Liver (tissue), 9 donors: ENCODE results near the gene EP300. TPM values are rescaled to one million over a fixed set of nuclear protein-coding genes. Genes with fewer than 3 reads are reported as not detected.
"Not testable (repeated sequence)": the region's sequence is repeated elsewhere in the genome, so short reads cannot be mapped to it uniquely, and the experiment has no call there.

Experiments
- DNase-seq: peaks from one replicate; pipeline ENCODE4 v3.0.0-alpha.2; 2017; ENCODE audit warnings: low spot score
- H3K27ac ChIP-seq, 2 donors: one replicate each; pipeline ENCODE4 v1.7.0; 2013; ENCODE audit warnings: inconsistent platforms in 2 of 2, low read length in 2 of 2, control low read depth in 1 of 2, low read depth in 1 of 2, mild to moderate bottlenecking in 1 of 2
- H3K27me3 ChIP-seq, 4 donors: one replicate each; pipeline versions ENCODE4 v1.6.1 to v1.7.0; 2013; ENCODE audit warnings: low read length in 3 of 4, inconsistent platforms in 1 of 4, mild to moderate bottlenecking in 1 of 4, moderate library complexity in 1 of 4; ENCODE audit not compliant: control insufficient read depth in 4 of 4, insufficient read depth in 4 of 4
- H3K36me3 ChIP-seq, 4 donors: one replicate each; pipeline versions ENCODE4 v1.6.1 to v1.7.0; 2013; ENCODE audit warnings: low read length in 3 of 4, mild to moderate bottlenecking in 3 of 4, low read depth in 1 of 4, moderate library complexity in 1 of 4; ENCODE audit not compliant: control insufficient read depth in 4 of 4, insufficient read depth in 3 of 4
- H3K4me1 ChIP-seq, 4 donors: one replicate each; pipeline versions ENCODE4 v1.6.1 to v1.7.0; 2013; ENCODE audit warnings: low read length in 3 of 4, mild to moderate bottlenecking in 3 of 4, moderate library complexity in 1 of 4; ENCODE audit not compliant: control insufficient read depth in 4 of 4, insufficient read depth in 4 of 4
- H3K4me3 ChIP-seq, 3 donors: one replicate each; pipeline versions ENCODE4 v1.6.1 to v1.7.0; 2013; ENCODE audit warnings: low read length in 3 of 3, control low read depth in 1 of 3, low read depth in 1 of 3, mild to moderate bottlenecking in 1 of 3
- H3K9ac ChIP-seq, 2 donors: one replicate each; pipeline ENCODE4 v1.7.0; 2013; ENCODE audit warnings: low read length in 2 of 2, mild to moderate bottlenecking in 2 of 2, moderate library complexity in 2 of 2, control low read depth in 1 of 2, low read depth in 1 of 2
- H3K9me3 ChIP-seq, 4 donors: one replicate each; pipeline versions ENCODE4 v1.6.1 to v1.7.0; 2013; ENCODE audit warnings: low read length in 3 of 4; ENCODE audit not compliant: control insufficient read depth in 4 of 4
- EGR1 ChIP-seq, 2 donors: IDR thresholded peaks; 2 replicates each; pipeline ENCODE4 v1.6.1; 2016 to 2018; ENCODE audit warnings: antibody characterized with exemption in 2 of 2, low read depth in 2 of 2
- FOXA1 ChIP-seq: IDR thresholded peaks from 2 replicates; pipeline ENCODE4 v1.6.1; 2016; ENCODE audit warnings: antibody characterized with exemption
- FOXA2 ChIP-seq: IDR thresholded peaks from 2 replicates; pipeline ENCODE4 v1.6.1; 2016; ENCODE audit warnings: antibody characterized with exemption
- HNF4A ChIP-seq, 2 donors: conservative IDR thresholded peaks; 2 replicates each; pipeline ENCODE4 v1.6.1; 2016; ENCODE audit warnings: antibody characterized with exemption in 2 of 2, mild to moderate bottlenecking in 2 of 2
- HNF4G ChIP-seq: IDR thresholded peaks from 2 replicates; pipeline ENCODE4 v1.6.1; 2016; ENCODE audit warnings: antibody characterized with exemption
- JUND ChIP-seq, 2 donors: IDR thresholded peaks; 2 replicates each; pipeline ENCODE4 v1.6.1; 2016; ENCODE audit warnings: antibody characterized with exemption in 2 of 2
- NR2F2 ChIP-seq: IDR thresholded peaks from 2 replicates; pipeline ENCODE4 v1.6.1; 2016; ENCODE audit warnings: antibody characterized with exemption
- RAD21 ChIP-seq, 2 donors: IDR thresholded peaks; 2 replicates each; pipeline ENCODE4 v1.6.1; 2016; ENCODE audit warnings: antibody characterized with exemption in 2 of 2, mild to moderate bottlenecking in 2 of 2
- SP1 ChIP-seq: IDR thresholded peaks from 2 replicates; pipeline ENCODE4 v1.6.1; 2018; ENCODE audit warnings: antibody characterized with exemption, mild to moderate bottlenecking
- YY1 ChIP-seq: IDR thresholded peaks from 2 replicates; pipeline ENCODE4 v1.6.1; 2016; ENCODE audit warnings: antibody characterized with exemption, mild to moderate bottlenecking
- WGBS: extraction: QIAGEN DNeasy Blood & Tissue Kit; methylation state at CpG from one replicate; pipeline ENCODE4 v1.1.7; 2013; 5-methylcytosine and 5-hydroxymethylcytosine counted together
- polyA plus RNA-seq, 2 donors: library from polyadenylated mRNA; stranded (reverse) in 1 of 2; unstranded in 1 of 2; fragments of 200-250 nt in 1 of 2; fragments of >200 nt in 1 of 2; fragmentation: Nextera tagmentation in 1 of 2; extraction: Ambion mirVana in 1 of 2; gene quantifications; one replicate each; pipeline versions ENCODE4 v1.2.1 to v1.2.3, GENCODE V29; 2013 to 2015
- total RNA-seq, 2 donors: library from RNA; depleted of rRNA; stranded (reverse); fragments of >200 nt; gene quantifications; one replicate each; pipeline ENCODE4 v1.2.3, GENCODE V29; 2014
- TF ChIP-seq, protein P1 (sequence below): IDR thresholded peaks from 2 replicates; pipeline ENCODE4 v1.6.1; 2016; ENCODE audit warnings: antibody characterized with exemption, mild to moderate bottlenecking
- TF ChIP-seq, protein P2 (sequence below): IDR thresholded peaks from 2 replicates; pipeline ENCODE4 v1.6.1; 2016; ENCODE audit warnings: antibody characterized with exemption
- TF ChIP-seq, protein P3 (sequence below): IDR thresholded peaks from 2 replicates; pipeline ENCODE4 v1.6.1; 2016; ENCODE audit warnings: antibody characterized with exemption
- TF ChIP-seq, protein P4 (sequence below): fragments of 150-350 bp; IDR thresholded peaks from 2 replicates; pipeline ENCODE4 v1.5.1; 2017; ENCODE audit warnings: improper control_type of control experiment, low read depth, low read length; ENCODE audit not compliant: missing input control
- donor health status: healthy.
- donor health status: healthy.
- donor health status: healthy.
- donor health status: healthy.
- donor health status: healthy.

The EP300 gene
- total and polyA plus RNA-seq, 4 donors: 6.9 to 95.5 (median 31.9) TPM

DNA sequence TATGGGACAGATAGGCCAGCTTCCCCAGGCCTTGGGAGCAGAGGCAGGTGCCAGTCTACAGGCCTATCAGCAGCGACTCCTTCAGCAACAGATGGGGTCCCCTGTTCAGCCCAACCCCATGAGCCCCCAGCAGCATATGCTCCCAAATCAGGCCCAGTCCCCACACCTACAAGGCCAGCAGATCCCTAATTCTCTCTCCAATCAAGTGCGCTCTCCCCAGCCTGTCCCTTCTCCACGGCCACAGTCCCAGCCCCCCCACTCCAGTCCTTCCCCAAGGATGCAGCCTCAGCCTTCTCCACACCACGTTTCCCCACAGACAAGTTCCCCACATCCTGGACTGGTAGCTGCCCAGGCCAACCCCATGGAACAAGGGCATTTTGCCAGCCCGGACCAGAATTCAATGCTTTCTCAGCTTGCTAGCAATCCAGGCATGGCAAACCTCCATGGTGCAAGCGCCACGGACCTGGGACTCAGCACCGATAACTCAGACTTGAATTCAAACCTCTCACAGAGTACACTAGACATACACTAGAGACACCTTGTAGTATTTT is 86.1 kb downstream of the EP300 start (continued):
- TF ChIP-seq, protein P1, sequence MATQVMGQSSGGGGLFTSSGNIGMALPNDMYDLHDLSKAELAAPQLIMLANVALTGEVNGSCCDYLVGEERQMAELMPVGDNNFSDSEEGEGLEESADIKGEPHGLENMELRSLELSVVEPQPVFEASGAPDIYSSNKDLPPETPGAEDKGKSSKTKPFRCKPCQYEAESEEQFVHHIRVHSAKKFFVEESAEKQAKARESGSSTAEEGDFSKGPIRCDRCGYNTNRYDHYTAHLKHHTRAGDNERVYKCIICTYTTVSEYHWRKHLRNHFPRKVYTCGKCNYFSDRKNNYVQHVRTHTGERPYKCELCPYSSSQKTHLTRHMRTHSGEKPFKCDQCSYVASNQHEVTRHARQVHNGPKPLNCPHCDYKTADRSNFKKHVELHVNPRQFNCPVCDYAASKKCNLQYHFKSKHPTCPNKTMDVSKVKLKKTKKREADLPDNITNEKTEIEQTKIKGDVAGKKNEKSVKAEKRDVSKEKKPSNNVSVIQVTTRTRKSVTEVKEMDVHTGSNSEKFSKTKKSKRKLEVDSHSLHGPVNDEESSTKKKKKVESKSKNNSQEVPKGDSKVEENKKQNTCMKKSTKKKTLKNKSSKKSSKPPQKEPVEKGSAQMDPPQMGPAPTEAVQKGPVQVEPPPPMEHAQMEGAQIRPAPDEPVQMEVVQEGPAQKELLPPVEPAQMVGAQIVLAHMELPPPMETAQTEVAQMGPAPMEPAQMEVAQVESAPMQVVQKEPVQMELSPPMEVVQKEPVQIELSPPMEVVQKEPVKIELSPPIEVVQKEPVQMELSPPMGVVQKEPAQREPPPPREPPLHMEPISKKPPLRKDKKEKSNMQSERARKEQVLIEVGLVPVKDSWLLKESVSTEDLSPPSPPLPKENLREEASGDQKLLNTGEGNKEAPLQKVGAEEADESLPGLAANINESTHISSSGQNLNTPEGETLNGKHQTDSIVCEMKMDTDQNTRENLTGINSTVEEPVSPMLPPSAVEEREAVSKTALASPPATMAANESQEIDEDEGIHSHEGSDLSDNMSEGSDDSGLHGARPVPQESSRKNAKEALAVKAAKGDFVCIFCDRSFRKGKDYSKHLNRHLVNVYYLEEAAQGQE: no peak
- no peak for TF ChIP-seq FOXA1

DNA sequence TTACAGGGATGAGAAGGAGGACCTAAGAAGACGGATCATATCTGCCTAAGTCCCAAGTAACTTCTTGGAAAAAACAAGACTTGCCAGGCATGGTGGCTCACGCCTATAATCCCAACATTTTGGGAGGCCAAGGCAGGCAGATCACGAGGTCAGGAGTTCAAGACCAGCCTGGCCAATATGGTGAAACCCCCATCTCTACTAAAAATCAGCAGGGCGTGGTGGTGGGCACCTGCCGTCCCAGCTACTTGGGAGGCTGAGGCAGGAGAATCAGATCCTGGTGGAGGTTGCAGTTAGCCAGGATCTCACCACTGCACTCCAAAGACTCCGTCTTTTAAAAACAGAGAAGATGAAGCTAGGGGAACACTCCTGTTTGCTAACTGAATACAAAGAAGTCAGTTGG is 88.0 kb downstream of the EP300 start:
- DNase-seq, H3K27me3 ChIP-seq: not testable (repeated sequence)

DNA sequence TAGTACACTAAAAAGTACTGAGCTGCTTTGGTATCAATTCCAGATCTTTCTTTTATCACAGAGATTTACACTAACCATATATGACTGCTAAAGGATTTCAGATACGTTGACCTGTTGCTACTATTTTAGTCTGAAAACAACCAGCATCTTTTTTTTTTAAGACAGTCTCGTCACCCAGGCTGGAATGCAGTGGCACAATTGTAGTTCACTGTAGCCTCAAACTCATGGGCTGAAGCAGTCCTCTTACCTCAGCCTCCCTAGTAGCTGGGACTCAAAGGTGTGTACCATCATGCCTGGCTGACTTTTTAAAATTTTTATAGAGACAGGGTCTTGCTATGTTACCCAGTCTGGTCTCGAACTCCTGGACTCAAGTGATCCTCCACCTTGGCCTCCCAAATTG is 88.5 kb downstream of the EP300 start:
- no peaks in the 10 kb centered on the region for H3K27me3 ChIP-seq
- H3K4me1 ChIP-seq: no peaks in the 10 kb centered on the region
- no peak overlapping the region for H3K27ac ChIP-seq
- no peak overlapping the region for H3K4me3 ChIP-seq
- H3K36me3 ChIP-seq: peaks cover 18 to 34% (median 30%) of the 10 kb centered on the region in 4 donors
- TF ChIP-seq, protein P1: no peak
- no peak for TF ChIP-seq FOXA1
- TF ChIP-seq, protein P2, sequence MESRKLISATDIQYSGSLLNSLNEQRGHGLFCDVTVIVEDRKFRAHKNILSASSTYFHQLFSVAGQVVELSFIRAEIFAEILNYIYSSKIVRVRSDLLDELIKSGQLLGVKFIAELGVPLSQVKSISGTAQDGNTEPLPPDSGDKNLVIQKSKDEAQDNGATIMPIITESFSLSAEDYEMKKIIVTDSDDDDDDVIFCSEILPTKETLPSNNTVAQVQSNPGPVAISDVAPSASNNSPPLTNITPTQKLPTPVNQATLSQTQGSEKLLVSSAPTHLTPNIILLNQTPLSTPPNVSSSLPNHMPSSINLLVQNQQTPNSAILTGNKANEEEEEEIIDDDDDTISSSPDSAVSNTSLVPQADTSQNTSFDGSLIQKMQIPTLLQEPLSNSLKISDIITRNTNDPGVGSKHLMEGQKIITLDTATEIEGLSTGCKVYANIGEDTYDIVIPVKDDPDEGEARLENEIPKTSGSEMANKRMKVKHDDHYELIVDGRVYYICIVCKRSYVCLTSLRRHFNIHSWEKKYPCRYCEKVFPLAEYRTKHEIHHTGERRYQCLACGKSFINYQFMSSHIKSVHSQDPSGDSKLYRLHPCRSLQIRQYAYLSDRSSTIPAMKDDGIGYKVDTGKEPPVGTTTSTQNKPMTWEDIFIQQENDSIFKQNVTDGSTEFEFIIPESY: no peak
- TF ChIP-seq, protein P3, sequence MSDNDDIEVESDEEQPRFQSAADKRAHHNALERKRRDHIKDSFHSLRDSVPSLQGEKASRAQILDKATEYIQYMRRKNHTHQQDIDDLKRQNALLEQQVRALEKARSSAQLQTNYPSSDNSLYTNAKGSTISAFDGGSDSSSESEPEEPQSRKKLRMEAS: no peak
- TF ChIP-seq HNF4G: no peak
- TF ChIP-seq, protein P4, sequence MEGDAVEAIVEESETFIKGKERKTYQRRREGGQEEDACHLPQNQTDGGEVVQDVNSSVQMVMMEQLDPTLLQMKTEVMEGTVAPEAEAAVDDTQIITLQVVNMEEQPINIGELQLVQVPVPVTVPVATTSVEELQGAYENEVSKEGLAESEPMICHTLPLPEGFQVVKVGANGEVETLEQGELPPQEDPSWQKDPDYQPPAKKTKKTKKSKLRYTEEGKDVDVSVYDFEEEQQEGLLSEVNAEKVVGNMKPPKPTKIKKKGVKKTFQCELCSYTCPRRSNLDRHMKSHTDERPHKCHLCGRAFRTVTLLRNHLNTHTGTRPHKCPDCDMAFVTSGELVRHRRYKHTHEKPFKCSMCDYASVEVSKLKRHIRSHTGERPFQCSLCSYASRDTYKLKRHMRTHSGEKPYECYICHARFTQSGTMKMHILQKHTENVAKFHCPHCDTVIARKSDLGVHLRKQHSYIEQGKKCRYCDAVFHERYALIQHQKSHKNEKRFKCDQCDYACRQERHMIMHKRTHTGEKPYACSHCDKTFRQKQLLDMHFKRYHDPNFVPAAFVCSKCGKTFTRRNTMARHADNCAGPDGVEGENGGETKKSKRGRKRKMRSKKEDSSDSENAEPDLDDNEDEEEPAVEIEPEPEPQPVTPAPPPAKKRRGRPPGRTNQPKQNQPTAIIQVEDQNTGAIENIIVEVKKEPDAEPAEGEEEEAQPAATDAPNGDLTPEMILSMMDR: no peak
- TF ChIP-seq JUND (IDR thresholded peaks at IDR 0.05): no peak
- no peak for TF ChIP-seq SP1
- TF ChIP-seq YY1: no peak
- no peak for TF ChIP-seq FOXA2
- TF ChIP-seq HNF4A (conservative IDR thresholded peaks at IDR 0.05): no peak
- TF ChIP-seq RAD21 (IDR thresholded peaks at IDR 0.05): no peak
- TF ChIP-seq NR2F2: no peak
- no peak for TF ChIP-seq EGR1 (IDR thresholded peaks at IDR 0.05; ENCODE audit: low read depth in 2 of 2)
- WGBS: 89% methylated on average over 3 of the region's 3 CpGs
- DNase-seq: no peak
- no peak overlapping the region for H3K9ac ChIP-seq
- no peaks in the 10 kb centered on the region for H3K9me3 ChIP-seq

More for the DNA sequence above, 88.0 kb downstream of the EP300 start:
- H3K36me3 ChIP-seq: peaks cover 22 to 39% (median 35%) of the 10 kb centered on the region in 4 donors
- not testable (repeated sequence) for H3K4me3 ChIP-seq, H3K9ac ChIP-seq, H3K9me3 ChIP-seq, H3K4me1 ChIP-seq, H3K27ac ChIP-seq
- WGBS: 97% methylated on average over 6 of the region's 6 CpGs
